K562 (cell line): ENCODE data around the gene L3MBTL1. TPM values are rescaled to one million over a fixed set of nuclear protein-coding genes. Genes with fewer than 3 reads are reported as not detected.
A peak's percentile ranks its signal among the peaks of the same experiment; 100 is the strongest.

ENCODE experiments used
- ATAC-seq: fragments of 200-7000 bp; cut with Tn5 transposase; 3 replicates; pipeline ENCODE4 v1.9.1; 2020; ENCODE audit warnings: moderate library complexity
- BruUV-seq: library from RNA; stranded (reverse); fragments of 400-500 nt; replicated peaks from 2 replicates; lab custom pipeline; 2021; lab: Mats Ljungman, UMichigan
- CTCF ChIA-PET: fragments of 300-600 bp; formaldehyde crosslinking; extraction: SDS; loops from one replicate; lab custom pipeline; 2021; ENCODE audit warnings: low intra/inter-chr PET ratio; lab: Yijun Ruan, JAX
- POLR2A ChIA-PET: fragments of 300-600, 350-650 bp; sonication (Branson Sonifier 250); formaldehyde crosslinking; extraction: SDS; loops from one replicate; lab custom pipeline; 2021; ENCODE audit warnings: antibody characterized with exemption, inconsistent platforms; lab: Yijun Ruan, JAX
- DNase-seq, 4 experiments: peaks; one replicate each; pipeline versions ENCODE4 v3.0.0 to v3.0.0-alpha.2; 2011 to 2018; ENCODE audit warnings: low spot score in 3 of 4, mixed read lengths in 3 of 4; ENCODE audit errors: extremely low read depth in 1 of 4
- FAIRE-seq: peaks from 2 replicates; lab custom pipeline; 2011; peaks lifted over from hg19 to GRCh38; lab: Jason Lieb, UNC
- H2AFZ ChIP-seq: 2 replicates; pipeline ENCODE4 v1.6.0; 2011; ENCODE audit warnings: low read depth, low read length, control low read depth, inconsistent platforms
- H3K27ac ChIP-seq: fragments of 200-600 bp; 3 replicates; pipeline ENCODE4 v1.8.0; 2011; ENCODE audit warnings: low read depth, mild to moderate bottlenecking, control low read depth, inconsistent platforms, low read length, moderate library complexity, mixed read lengths; ENCODE audit errors: extremely low read depth
- H3K27me3 ChIP-seq, 2 experiments: fragments of 300-600 bp in 1 of 2; 2 replicates in 1 of 2; 3 replicates in 1 of 2; pipeline versions ENCODE4 v1.6.0 to v1.8.0; 2011; ENCODE audit warnings: inconsistent platforms in 2 of 2, low read length in 2 of 2, mild to moderate bottlenecking in 1 of 2, mixed read lengths in 1 of 2, moderate library complexity in 1 of 2; ENCODE audit not compliant: control insufficient read depth in 2 of 2, insufficient read depth in 2 of 2
- H3K36me3 ChIP-seq: fragments of 300-600 bp; 3 replicates; pipeline ENCODE4 v1.8.0; 2011; ENCODE audit warnings: mild to moderate bottlenecking, low read length, inconsistent platforms; ENCODE audit not compliant: control insufficient read depth, insufficient read depth
- H3K4me1 ChIP-seq, 2 experiments: fragments of 200-600 bp in 1 of 2; replicated peaks in 1 of 2; 2 replicates in 1 of 2; 3 replicates in 1 of 2; pipeline versions ENCODE4 v1.5.1 to v1.8.0; 2011; ENCODE audit warnings: inconsistent platforms in 2 of 2, low read length in 2 of 2, mild to moderate bottlenecking in 1 of 2, mixed read lengths in 1 of 2, moderate library complexity in 1 of 2; ENCODE audit not compliant: control insufficient read depth in 2 of 2, insufficient read depth in 2 of 2
- H3K4me2 ChIP-seq: 2 replicates; pipeline ENCODE4 v1.6.1; 2011; ENCODE audit warnings: low read length, control low read depth, inconsistent platforms, mixed read lengths; ENCODE audit not compliant: insufficient read depth
- H3K4me3 ChIP-seq: fragments of 200-600 bp; sonication (generic), shearing (Covaris generic); 2 replicates; pipeline ENCODE4 v1.5.1; 2016; ENCODE audit warnings: control low read depth, inconsistent platforms
- H3K79me2 ChIP-seq: fragments of 200-600 bp; 3 replicates; pipeline ENCODE4 v1.8.0; 2011; ENCODE audit warnings: low read length, inconsistent platforms; ENCODE audit not compliant: control insufficient read depth, insufficient read depth
- H3K9ac ChIP-seq, 2 experiments: 2 replicates each; pipeline versions ENCODE4 v1.6.0 to v1.6.1; 2011; ENCODE audit warnings: low read depth in 2 of 2, low read length in 2 of 2, control low read depth in 1 of 2, inconsistent platforms in 1 of 2, mild to moderate bottlenecking in 1 of 2, mixed read lengths in 1 of 2; ENCODE audit not compliant: insufficient read depth in 1 of 2
- H3K9me1 ChIP-seq: one replicate; pipeline ENCODE4 v1.6.0; 2011; ENCODE audit warnings: inconsistent platforms, mild to moderate bottlenecking, low read length, moderate library complexity; ENCODE audit not compliant: control insufficient read depth, insufficient read depth
- H3K9me3 ChIP-seq: replicated peaks from 2 replicates; pipeline ENCODE4 v1.5.1; 2011; ENCODE audit warnings: low read depth, low read length, inconsistent platforms; ENCODE audit not compliant: control insufficient read depth, insufficient read depth
- H4K20me1 ChIP-seq: replicated peaks from 2 replicates; pipeline ENCODE4 v1.6.1; 2011; ENCODE audit warnings: low read length, inconsistent platforms, mixed read lengths; ENCODE audit not compliant: control insufficient read depth, insufficient read depth
- CBX1 ChIP-seq: sonication (generic); IDR thresholded peaks from 2 replicates; pipeline ENCODE4 v1.6.1; 2016; ENCODE audit warnings: antibody characterized with exemption, low read depth, mild to moderate bottlenecking
- CEBPG ChIP-seq, 3 experiments: fragments of 200-800 bp in 1 of 3; sonication (Bioruptor generic) in 1 of 3; sonication (generic) in 1 of 3; formaldehyde crosslinking in 1 of 3; IDR thresholded peaks in 2 of 3; conservative IDR thresholded peaks in 1 of 3; 2 replicates each; pipeline versions ENCODE4 v1.6.1 to v1.8.0; 2016 to 2022; ENCODE audit warnings: missing compliant biosample characterization in 2 of 3, missing genetic modification characterization in 2 of 3, mild to moderate bottlenecking in 1 of 3, missing genetic modification reagents in 1 of 3
- ERF ChIP-seq: fragments of 450-650 bp; formaldehyde crosslinking; IDR thresholded peaks from 2 replicates; pipeline ENCODE4 v1.4.0; 2020; ENCODE audit warnings: mild to moderate bottlenecking, mixed read lengths
- GABPB2 ChIP-seq: fragments of 250-450 bp; sonication (Bioruptor Pico); conservative IDR thresholded peaks from 2 replicates; pipeline ENCODE4 v1.5.1; 2021; ENCODE audit warnings: mild to moderate bottlenecking
- HEY1 ChIP-seq: fragments of 250-450 bp; sonication (Bioruptor Pico); IDR thresholded peaks from 2 replicates; pipeline ENCODE4 v1.5.0; 2020; ENCODE audit warnings: mild to moderate bottlenecking, moderate library complexity, borderline replicate concordance
- NCOA1 ChIP-seq: fragments of 450-650 bp; IDR thresholded peaks from 2 replicates; pipeline ENCODE4 v1.6.1; 2016; ENCODE audit warnings: low read depth
- PHF20 ChIP-seq: fragments of 450-650 bp; IDR thresholded peaks from 2 replicates; pipeline ENCODE4 v1.6.1; 2018; ENCODE audit not compliant: partially characterized antibody
- XRCC5 ChIP-seq: fragments of 200-400 bp; formaldehyde crosslinking; IDR thresholded peaks from 2 replicates; pipeline ENCODE4 v1.6.1; 2017; ENCODE audit warnings: low read depth, mild to moderate bottlenecking, low read length
- ZNF444 ChIP-seq: fragments of 250-450 bp; sonication (Bioruptor Pico); IDR thresholded peaks from 2 replicates; pipeline ENCODE4 v1.4.0; 2020; ENCODE audit warnings: mild to moderate bottlenecking, moderate library complexity
- WGBS: fragments of 100-300 bp; shearing (Covaris generic); methylation state at CpG from one replicate; pipeline ENCODE4 v1.1.6; 2016; ENCODE audit warnings: low coverage, mixed read lengths; ENCODE audit not compliant: insufficient coverage; ENCODE audit errors: missing lambda C conversion rate; 5-methylcytosine and 5-hydroxymethylcytosine counted together
- in situ Hi-C: fragments of 300-500 bp; cut with MboI; formaldehyde crosslinking; loops from 4 replicates; pipeline ENCODE4 v1.15.0; 2018; ENCODE audit warnings: inconsistent platforms, mixed read lengths
- intact Hi-C: fragments of 100-400 bp; cut with micrococcal nuclease; formaldehyde crosslinking; loops from 2 replicates; pipeline ENCODE4 v1.14.2; 2022
- polyA plus RNA-seq, 8 experiments: library from polyadenylated mRNA; depleted of rRNA in 4 of 8; stranded (reverse) in 5 of 8; unstranded in 3 of 8; fragments of >200 nt; fragmentation: Nextera tagmentation in 2 of 8; fragmentation: Illumina TruSeq in 1 of 8; extraction: Ambion mirVana in 2 of 8; extraction: Trizol in 1 of 8; gene quantifications; 2 replicates each; pipeline versions ENCODE4 v1.2.1 to v1.2.3, GENCODE V29; 2011 to 2014; ENCODE audit warnings: inconsistent platforms in 1 of 8, missing spikeins in 1 of 8
- total RNA-seq, 7 experiments: library from RNA; depleted of rRNA in 6 of 7; stranded (reverse); fragments of >200 nt in 6 of 7; fragmentation: Illumina TruSeq in 2 of 7; extraction: Trizol in 2 of 7; gene quantifications; 2 replicates each; pipeline versions ENCODE4 v1.2.1 to v1.2.3, GENCODE V29; 2011 to 2021; ENCODE audit warnings: low replicate concordance in 1 of 7
- TF ChIP-seq, protein P1 (sequence below): fragments of 250-450 bp; sonication (Bioruptor Pico); IDR thresholded peaks from 2 replicates; pipeline ENCODE4 v1.9.0; 2021; ENCODE audit warnings: mild to moderate bottlenecking, inconsistent platforms
- TF ChIP-seq, protein P2 (sequence below): fragments of 250-450 bp; sonication (Bioruptor Pico); IDR thresholded peaks from 2 replicates; pipeline ENCODE4 v1.4.0; 2020; ENCODE audit warnings: mild to moderate bottlenecking
- TF ChIP-seq, protein P3 (sequence below): IDR thresholded peaks from 2 replicates; pipeline ENCODE4 v1.6.1; 2016; ENCODE audit warnings: missing genetic modification characterization, missing compliant biosample characterization

Gene L3MBTL1
- total and polyA plus RNA-seq, 9 of the 15 experiments (the other 6 are each of a cell fraction or from before 2014, with no cell fraction given), result 0.77 to 10.0 (median 4.4) TPM

GRCh38 chr20:43558412-43559146 is 51.1 kb downstream of the L3MBTL1 start, which contains the start of gene SGK2 (continued):
- TF ChIP-seq XRCC5, result no peak
- TF ChIP-seq ERF (CRISPR knock-in tag), result no peak

- BruUV-seq, result no TSS peak
- Histone ChIP-seq H4K20me1 (no peaks in the 10 kb centered on the region), H3K4me1 (peaks cover 20 to 26% of the 10 kb centered on the region in 2 experiments), H3K27ac (no peak overlapping the region), H3K9ac (no peak overlapping the region; a peak in 1 of 4 replicates), H3K36me3 (no peaks in the 10 kb centered on the region), H3K9me1 (no peaks in the 10 kb centered on the region), H3K79me2 (no peaks in the 10 kb centered on the region), H3K4me2 (0 out of 2 replicates have a peak overlapping the region, but pooled peaks have one; percentile 52), H3K9me3 (no peaks in the 10 kb centered on the region), H3K4me3 (no peak overlapping the region), H3K27me3 (no peaks in the 10 kb centered on the region), H2AFZ (peak overlapping the region; percentile 87)
- WGBS, result 79% methylated on average over 8 of the region's 8 CpGs
- POLR2A ChIA-PET, result interaction anchor here (0.6 to 4.9 kb wide), 5 partner anchors 10 to 95 kb away, joined by 3 to 24 read pairs (median 3); no protein-coding TSS in a partner anchor
- CTCF ChIA-PET, result no interaction called here
- intact Hi-C loops (no loop called here), in situ Hi-C loops (no loop called here)
- DNase-seq (no peak), ATAC-seq (no peak), FAIRE-seq (no peak)
- TF ChIP-seq, protein P1, sequence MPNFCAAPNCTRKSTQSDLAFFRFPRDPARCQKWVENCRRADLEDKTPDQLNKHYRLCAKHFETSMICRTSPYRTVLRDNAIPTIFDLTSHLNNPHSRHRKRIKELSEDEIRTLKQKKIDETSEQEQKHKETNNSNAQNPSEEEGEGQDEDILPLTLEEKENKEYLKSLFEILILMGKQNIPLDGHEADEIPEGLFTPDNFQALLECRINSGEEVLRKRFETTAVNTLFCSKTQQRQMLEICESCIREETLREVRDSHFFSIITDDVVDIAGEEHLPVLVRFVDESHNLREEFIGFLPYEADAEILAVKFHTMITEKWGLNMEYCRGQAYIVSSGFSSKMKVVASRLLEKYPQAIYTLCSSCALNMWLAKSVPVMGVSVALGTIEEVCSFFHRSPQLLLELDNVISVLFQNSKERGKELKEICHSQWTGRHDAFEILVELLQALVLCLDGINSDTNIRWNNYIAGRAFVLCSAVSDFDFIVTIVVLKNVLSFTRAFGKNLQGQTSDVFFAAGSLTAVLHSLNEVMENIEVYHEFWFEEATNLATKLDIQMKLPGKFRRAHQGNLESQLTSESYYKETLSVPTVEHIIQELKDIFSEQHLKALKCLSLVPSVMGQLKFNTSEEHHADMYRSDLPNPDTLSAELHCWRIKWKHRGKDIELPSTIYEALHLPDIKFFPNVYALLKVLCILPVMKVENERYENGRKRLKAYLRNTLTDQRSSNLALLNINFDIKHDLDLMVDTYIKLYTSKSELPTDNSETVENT (CRISPR knock-in tag), result no peak
- TF ChIP-seq, protein P2, sequence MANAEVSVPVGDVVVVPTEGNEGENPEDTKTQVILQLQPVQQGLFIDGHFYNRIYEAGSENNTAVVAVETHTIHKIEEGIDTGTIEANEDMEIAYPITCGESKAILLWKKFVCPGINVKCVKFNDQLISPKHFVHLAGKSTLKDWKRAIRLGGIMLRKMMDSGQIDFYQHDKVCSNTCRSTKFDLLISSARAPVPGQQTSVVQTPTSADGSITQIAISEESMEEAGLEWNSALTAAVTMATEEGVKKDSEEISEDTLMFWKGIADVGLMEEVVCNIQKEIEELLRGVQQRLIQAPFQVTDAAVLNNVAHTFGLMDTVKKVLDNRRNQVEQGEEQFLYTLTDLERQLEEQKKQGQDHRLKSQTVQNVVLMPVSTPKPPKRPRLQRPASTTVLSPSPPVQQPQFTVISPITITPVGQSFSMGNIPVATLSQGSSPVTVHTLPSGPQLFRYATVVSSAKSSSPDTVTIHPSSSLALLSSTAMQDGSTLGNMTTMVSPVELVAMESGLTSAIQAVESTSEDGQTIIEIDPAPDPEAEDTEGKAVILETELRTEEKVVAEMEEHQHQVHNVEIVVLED (CRISPR knock-in tag), result no peak
- TF ChIP-seq GABPB2 (CRISPR knock-in tag) (no peak), PHF20 (no peak), CEBPG (CRISPR knock-in tag; IDR thresholded peaks at IDR 0.05) (no peak), CEBPG (tag; conservative IDR thresholded peaks at IDR 0.05 in 1 of 2, IDR thresholded peaks at IDR 0.05 in 1 of 2) (no peak), CBX1 (no peak), NCOA1 (no peak), ZNF444 (CRISPR knock-in tag) (no peak), HEY1 (CRISPR knock-in tag) (no peak)
- TF ChIP-seq, protein P3, sequence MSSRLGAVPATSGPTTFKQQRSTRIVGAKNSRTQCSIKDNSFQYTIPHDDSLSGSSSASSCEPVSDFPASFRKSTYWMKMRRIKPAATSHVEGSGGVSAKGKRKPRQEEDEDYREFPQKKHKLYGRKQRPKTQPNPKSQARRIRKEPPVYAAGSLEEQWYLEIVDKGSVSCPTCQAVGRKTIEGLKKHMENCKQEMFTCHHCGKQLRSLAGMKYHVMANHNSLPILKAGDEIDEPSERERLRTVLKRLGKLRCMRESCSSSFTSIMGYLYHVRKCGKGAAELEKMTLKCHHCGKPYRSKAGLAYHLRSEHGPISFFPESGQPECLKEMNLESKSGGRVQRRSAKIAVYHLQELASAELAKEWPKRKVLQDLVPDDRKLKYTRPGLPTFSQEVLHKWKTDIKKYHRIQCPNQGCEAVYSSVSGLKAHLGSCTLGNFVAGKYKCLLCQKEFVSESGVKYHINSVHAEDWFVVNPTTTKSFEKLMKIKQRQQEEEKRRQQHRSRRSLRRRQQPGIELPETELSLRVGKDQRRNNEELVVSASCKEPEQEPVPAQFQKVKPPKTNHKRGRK, result no peak
Measured at GRCh38 chr20:43559147-43559987, 51.9 kb downstream of the L3MBTL1 start.
